HepG2 (cell line): ENCODE data around the gene SLC2A4. TPM values are rescaled to one million over a fixed set of nuclear protein-coding genes. Genes with fewer than 3 reads are reported as not detected.

Experiments used
- CBX2 ChIP-seq, 2 experiments: fragments of 200-600 bp in 1 of 2; sonication (generic); formaldehyde crosslinking in 1 of 2; IDR thresholded peaks; 2 replicates each; pipeline versions ENCODE4 v1.7.0 to v1.8.1; 2018 to 2022; ENCODE audit warnings: low read depth in 2 of 2, low read length in 1 of 2, mild to moderate bottlenecking in 1 of 2, missing genetic modification reagents in 1 of 2
- ERF ChIP-seq: IDR thresholded peaks from 2 replicates; pipeline ENCODE4 v1.6.1; 2018; ENCODE audit warnings: missing biosample characterization, missing genetic modification reagents
- JUNB ChIP-seq: sonication (generic); formaldehyde crosslinking; IDR thresholded peaks from 2 replicates; pipeline ENCODE4 v1.8.0; 2022; ENCODE audit warnings: missing genetic modification reagents, mild to moderate bottlenecking, borderline replicate concordance
- KDM4B ChIP-seq: sonication (generic); formaldehyde crosslinking; IDR thresholded peaks from 2 replicates; pipeline ENCODE4 v1.4.0; 2020; ENCODE audit warnings: missing genetic modification reagents
- LCORL ChIP-seq, 2 experiments: fragments of 450-650 bp in 1 of 2; sonication (generic) in 1 of 2; formaldehyde crosslinking in 1 of 2; IDR thresholded peaks; 2 replicates each; pipeline versions ENCODE4 v1.5.0 to v1.6.1; 2017 to 2020; ENCODE audit warnings: antibody characterized with exemption in 1 of 2, missing genetic modification reagents in 1 of 2
- MIER3 ChIP-seq: IDR thresholded peaks from 2 replicates; pipeline ENCODE4 v1.6.1; 2016; ENCODE audit warnings: missing compliant biosample characterization, borderline replicate concordance
- PHF20 ChIP-seq: sonication (generic); formaldehyde crosslinking; IDR thresholded peaks from 2 replicates; pipeline ENCODE4 v1.5.0; 2020; ENCODE audit warnings: mild to moderate bottlenecking, missing genetic modification reagents
- ZBTB3 ChIP-seq: sonication (generic); formaldehyde crosslinking; IDR thresholded peaks from 2 replicates; pipeline ENCODE4 v1.4.0; 2020; ENCODE audit warnings: low read depth, mild to moderate bottlenecking, moderate library complexity, missing genetic modification reagents, borderline replicate concordance
- ZNF18 ChIP-seq: sonication (generic); formaldehyde crosslinking; IDR thresholded peaks from 2 replicates; pipeline ENCODE4 v1.8.0; 2022; ENCODE audit warnings: mild to moderate bottlenecking, missing genetic modification reagents; ENCODE audit not compliant: insufficient replicate concordance
- ZNF235 ChIP-seq: sonication (generic); formaldehyde crosslinking; IDR thresholded peaks from 2 replicates; pipeline ENCODE4 v1.8.1; 2023; ENCODE audit warnings: mild to moderate bottlenecking, missing genetic modification reagents, borderline replicate concordance
- ZNF282 ChIP-seq: fragments of 450-650 bp; IDR thresholded peaks from 2 replicates; pipeline ENCODE4 v1.6.1; 2018; ENCODE audit not compliant: partially characterized antibody
- ZNF331 ChIP-seq: sonication (generic); formaldehyde crosslinking; IDR thresholded peaks from 2 replicates; pipeline ENCODE4 v1.4.0; 2020; ENCODE audit warnings: missing genetic modification reagents
- polyA plus RNA-seq, 8 experiments: library from polyadenylated mRNA; depleted of rRNA in 3 of 8; stranded (reverse) in 7 of 8; unstranded in 1 of 8; fragments of >200 nt; fragmentation: Illumina TruSeq in 4 of 8; extraction: Trizol in 4 of 8; gene quantifications; 2 replicates each; pipeline versions ENCODE4 v1.2.1 to v1.2.3, GENCODE V29; 2011 to 2016; ENCODE audit warnings: low read depth in 4 of 8, missing spikeins in 1 of 8, mixed read lengths in 1 of 8; ENCODE audit not compliant: insufficient read depth in 1 of 8
- total RNA-seq, 5 experiments: library from RNA; depleted of rRNA; stranded (reverse); fragments of >200 nt; fragmentation: Illumina TruSeq; extraction: Trizol; gene quantifications; 2 replicates each; pipeline ENCODE4 v1.2.3, GENCODE V29; 2016; ENCODE audit warnings: low read depth in 1 of 5
- TF ChIP-seq, protein P1 (sequence below): sonication (generic); formaldehyde crosslinking; IDR thresholded peaks from 2 replicates; pipeline ENCODE4 v1.5.0; 2020; ENCODE audit warnings: missing genetic modification reagents
- TF ChIP-seq, protein P2 (sequence below): sonication (generic); formaldehyde crosslinking; IDR thresholded peaks from 2 replicates; pipeline ENCODE4 v1.9.0; 2021; ENCODE audit warnings: mild to moderate bottlenecking, missing genetic modification reagents

SLC2A4 gene
- total and polyA plus RNA-seq, 2 of the 13 experiments (the other 11 are each of a cell fraction or from before 2014, with no cell fraction given), result 4.9 to 5.8 TPM

DNA sequence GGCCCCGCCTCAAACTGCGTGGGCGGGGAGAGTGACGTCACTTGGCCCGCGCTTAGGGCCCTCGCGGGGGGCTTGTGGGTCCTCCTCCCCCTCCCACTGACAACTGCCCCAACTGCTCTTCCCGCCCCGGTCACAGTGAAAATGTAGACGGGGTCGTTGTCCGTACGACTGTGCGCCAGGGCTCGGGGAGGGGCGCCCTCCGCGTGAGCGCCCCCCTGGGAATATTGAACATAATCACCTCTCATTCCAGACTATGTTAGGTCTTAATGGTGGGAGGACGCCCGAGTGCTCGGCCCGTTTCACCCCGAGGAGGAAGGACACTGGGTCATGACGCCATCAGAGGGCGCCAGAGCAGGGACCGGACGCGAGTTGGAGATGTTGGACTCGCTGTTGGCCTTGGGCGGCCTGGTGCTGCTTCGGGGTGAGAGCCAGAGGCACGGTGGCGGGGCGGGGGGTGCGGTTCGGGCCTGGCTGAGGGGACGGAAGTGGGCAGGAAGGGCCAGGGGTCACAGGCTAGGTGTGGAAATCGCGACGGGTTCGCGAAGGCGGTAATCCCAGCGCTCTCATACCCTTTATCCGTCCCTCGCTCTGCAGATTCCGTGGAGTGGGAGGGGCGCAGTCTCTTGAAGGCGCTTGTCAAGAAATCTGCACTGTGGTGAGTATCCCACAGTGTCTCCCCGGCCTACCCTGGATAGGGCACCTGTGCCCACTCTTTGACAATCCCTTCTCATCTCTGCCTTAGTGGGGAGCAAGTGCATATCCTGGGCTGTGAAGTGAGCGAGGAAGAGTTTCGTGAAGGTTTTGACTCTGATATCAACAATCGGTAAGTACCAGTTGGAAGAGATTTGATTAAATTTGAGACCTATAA is 29.1 kb upstream of the SLC2A4 start, which contains the start of gene ELP5 (continued):
- TF ChIP-seq ERF (CRISPR knock-in tag), result no peak; the same call in 1 of the 2 replicates
- TF ChIP-seq ZBTB3, result peak; percentile 56; the same call in 1 of the 2 replicates
- 0 out of 2 replicates have a peak, but pooled peaks have one; percentile 73 for TF ChIP-seq ZNF235 (CRISPR knock-in tag)
- TF ChIP-seq LCORL (IDR thresholded peaks at IDR 0.05), result no peak
- peak; percentile 79 for TF ChIP-seq LCORL (CRISPR knock-in tag; IDR thresholded peaks at IDR 0.05)
- TF ChIP-seq, protein P1, sequence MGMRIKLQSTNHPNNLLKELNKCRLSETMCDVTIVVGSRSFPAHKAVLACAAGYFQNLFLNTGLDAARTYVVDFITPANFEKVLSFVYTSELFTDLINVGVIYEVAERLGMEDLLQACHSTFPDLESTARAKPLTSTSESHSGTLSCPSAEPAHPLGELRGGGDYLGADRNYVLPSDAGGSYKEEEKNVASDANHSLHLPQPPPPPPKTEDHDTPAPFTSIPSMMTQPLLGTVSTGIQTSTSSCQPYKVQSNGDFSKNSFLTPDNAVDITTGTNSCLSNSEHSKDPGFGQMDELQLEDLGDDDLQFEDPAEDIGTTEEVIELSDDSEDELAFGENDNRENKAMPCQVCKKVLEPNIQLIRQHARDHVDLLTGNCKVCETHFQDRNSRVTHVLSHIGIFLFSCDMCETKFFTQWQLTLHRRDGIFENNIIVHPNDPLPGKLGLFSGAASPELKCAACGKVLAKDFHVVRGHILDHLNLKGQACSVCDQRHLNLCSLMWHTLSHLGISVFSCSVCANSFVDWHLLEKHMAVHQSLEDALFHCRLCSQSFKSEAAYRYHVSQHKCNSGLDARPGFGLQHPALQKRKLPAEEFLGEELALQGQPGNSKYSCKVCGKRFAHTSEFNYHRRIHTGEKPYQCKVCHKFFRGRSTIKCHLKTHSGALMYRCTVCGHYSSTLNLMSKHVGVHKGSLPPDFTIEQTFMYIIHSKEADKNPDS (CRISPR knock-in tag), result no peak
- TF ChIP-seq, protein P2, sequence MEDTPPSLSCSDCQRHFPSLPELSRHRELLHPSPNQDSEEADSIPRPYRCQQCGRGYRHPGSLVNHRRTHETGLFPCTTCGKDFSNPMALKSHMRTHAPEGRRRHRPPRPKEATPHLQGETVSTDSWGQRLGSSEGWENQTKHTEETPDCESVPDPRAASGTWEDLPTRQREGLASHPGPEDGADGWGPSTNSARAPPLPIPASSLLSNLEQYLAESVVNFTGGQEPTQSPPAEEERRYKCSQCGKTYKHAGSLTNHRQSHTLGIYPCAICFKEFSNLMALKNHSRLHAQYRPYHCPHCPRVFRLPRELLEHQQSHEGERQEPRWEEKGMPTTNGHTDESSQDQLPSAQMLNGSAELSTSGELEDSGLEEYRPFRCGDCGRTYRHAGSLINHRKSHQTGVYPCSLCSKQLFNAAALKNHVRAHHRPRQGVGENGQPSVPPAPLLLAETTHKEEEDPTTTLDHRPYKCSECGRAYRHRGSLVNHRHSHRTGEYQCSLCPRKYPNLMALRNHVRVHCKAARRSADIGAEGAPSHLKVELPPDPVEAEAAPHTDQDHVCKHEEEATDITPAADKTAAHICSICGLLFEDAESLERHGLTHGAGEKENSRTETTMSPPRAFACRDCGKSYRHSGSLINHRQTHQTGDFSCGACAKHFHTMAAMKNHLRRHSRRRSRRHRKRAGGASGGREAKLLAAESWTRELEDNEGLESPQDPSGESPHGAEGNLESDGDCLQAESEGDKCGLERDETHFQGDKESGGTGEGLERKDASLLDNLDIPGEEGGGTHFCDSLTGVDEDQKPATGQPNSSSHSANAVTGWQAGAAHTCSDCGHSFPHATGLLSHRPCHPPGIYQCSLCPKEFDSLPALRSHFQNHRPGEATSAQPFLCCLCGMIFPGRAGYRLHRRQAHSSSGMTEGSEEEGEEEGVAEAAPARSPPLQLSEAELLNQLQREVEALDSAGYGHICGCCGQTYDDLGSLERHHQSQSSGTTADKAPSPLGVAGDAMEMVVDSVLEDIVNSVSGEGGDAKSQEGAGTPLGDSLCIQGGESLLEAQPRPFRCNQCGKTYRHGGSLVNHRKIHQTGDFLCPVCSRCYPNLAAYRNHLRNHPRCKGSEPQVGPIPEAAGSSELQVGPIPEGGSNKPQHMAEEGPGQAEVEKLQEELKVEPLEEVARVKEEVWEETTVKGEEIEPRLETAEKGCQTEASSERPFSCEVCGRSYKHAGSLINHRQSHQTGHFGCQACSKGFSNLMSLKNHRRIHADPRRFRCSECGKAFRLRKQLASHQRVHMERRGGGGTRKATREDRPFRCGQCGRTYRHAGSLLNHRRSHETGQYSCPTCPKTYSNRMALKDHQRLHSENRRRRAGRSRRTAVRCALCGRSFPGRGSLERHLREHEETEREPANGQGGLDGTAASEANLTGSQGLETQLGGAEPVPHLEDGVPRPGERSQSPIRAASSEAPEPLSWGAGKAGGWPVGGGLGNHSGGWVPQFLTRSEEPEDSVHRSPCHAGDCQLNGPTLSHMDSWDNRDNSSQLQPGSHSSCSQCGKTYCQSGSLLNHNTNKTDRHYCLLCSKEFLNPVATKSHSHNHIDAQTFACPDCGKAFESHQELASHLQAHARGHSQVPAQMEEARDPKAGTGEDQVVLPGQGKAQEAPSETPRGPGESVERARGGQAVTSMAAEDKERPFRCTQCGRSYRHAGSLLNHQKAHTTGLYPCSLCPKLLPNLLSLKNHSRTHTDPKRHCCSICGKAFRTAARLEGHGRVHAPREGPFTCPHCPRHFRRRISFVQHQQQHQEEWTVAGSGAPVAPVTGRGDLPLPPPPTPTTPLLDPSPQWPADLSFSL (CRISPR knock-in tag), result no peak
- TF ChIP-seq ZNF331 (CRISPR knock-in tag), result peak; percentile 65; the same call in 1 of the 2 replicates
- TF ChIP-seq ZNF18, result peak; percentile 80
- TF ChIP-seq CBX2 (IDR thresholded peaks at IDR 0.05; ENCODE audit: low read depth, low read length), result no peak
- TF ChIP-seq CBX2 (CRISPR knock-in tag; IDR thresholded peaks at IDR 0.05; ENCODE audit: low read depth), result no peak
- no peak for TF ChIP-seq JUNB (CRISPR knock-in tag)
- peak; percentile 89 for TF ChIP-seq PHF20 (CRISPR knock-in tag)
- TF ChIP-seq KDM4B, result 0 out of 2 replicates have a peak, but pooled peaks have one; percentile 49
- TF ChIP-seq ZNF282, result no peak
- peak; percentile 42; the same call in 1 of the 2 replicates for TF ChIP-seq MIER3 (CRISPR knock-in tag)
